Measurements from ENCODE around the gene SLC17A7. TPM values are rescaled to one million over a fixed set of nuclear protein-coding genes. Genes with fewer than 3 reads are reported as not detected.

SLC17A7 gene
- 0.21 TPM in 1 of 2 replicates, not detected in the other for total RNA-seq

GRCh38 chr19:49441210-49441959, at the start of gene SLC17A7:
TSS of gene SLC17A7 (minus strand) at chr19:49441527. CDS start at chr19:49441379, 148 bp downstream.

GRCh38 chr19:49487277-49488045, 46.1 kb upstream of the SLC17A7 start, which contains the start of gene RPL13A:
TSS of gene RPL13A (plus strand) at chr19:49487608. CDS start at chr19:49487630, 22 bp downstream.

GRCh38 chr19:49473868-49474541, 32.7 kb upstream of the SLC17A7 start, which contains the start of gene FLT3LG:
TSS of gene FLT3LG (plus strand) at chr19:49474215. CDS start at chr19:49474640, 425 bp downstream.

GRCh38 chr19:49453013-49453756, 11.9 kb upstream of the SLC17A7 start, which contains the start of gene ALDH16A1:
TSS of gene ALDH16A1 (plus strand) at chr19:49453225. CDS start at chr19:49453332, 107 bp downstream.

GRCh38 chr19:49451430-49452181, 10.3 kb upstream of the SLC17A7 start, which contains the start of gene PIH1D1:
TSS of gene PIH1D1 (minus strand) at chr19:49451814. CDS start at chr19:49451574, 240 bp downstream.

GRCh38 chr19:49425178-49425577, 16.1 kb downstream of the SLC17A7 start, which contains the start of gene GFY:
TSS of gene GFY (plus strand) at chr19:49425388. CDS start at chr19:49426431, 1,043 bp downstream.

GRCh38 chr19:49423071-49423984, 18.0 kb downstream of the SLC17A7 start, which contains the start of gene PTH2:
TSS of gene PTH2 (minus strand) at chr19:49423441. CDS start at chr19:49423339, 102 bp downstream.

GRCh38 chr19:49387936-49388372, 53.4 kb downstream of the SLC17A7 start, which contains the start of gene KASH5:
TSS of gene KASH5 (plus strand) at chr19:49388249. CDS start at chr19:49390884, 2,635 bp downstream.

Other genes with a start within 250 kb of the SLC17A7 start
- gene SLC6A16, start 116.3 kb downstream of the SLC17A7 start, total RNA-seq = 0.21 TPM in 1 of 2 replicates, not detected in the other
- not detected in 2 replicates for gene CD37, start 106.1 kb downstream of the SLC17A7 start, total RNA-seq
- 7.2 and 21.9 TPM in 2 replicates for gene TEAD2, start 79.1 kb downstream of the SLC17A7 start, total RNA-seq
- 0.14 and 0.34 TPM in 2 replicates for gene DKKL1, start 77.7 kb downstream of the SLC17A7 start, total RNA-seq
- gene KASH5, start 53.3 kb downstream of the SLC17A7 start, total RNA-seq = not detected in 2 replicates
- gene PTH2, start 18.1 kb downstream of the SLC17A7 start, total RNA-seq = not detected in 2 replicates
- not detected in 2 replicates for gene GFY, start 16.1 kb downstream of the SLC17A7 start, total RNA-seq
- 69.4 and 70.3 TPM in 2 replicates for gene PIH1D1, start 10.3 kb upstream of the SLC17A7 start, total RNA-seq
- 17.7 and 27.3 TPM in 2 replicates for gene ALDH16A1, start 11.7 kb upstream of the SLC17A7 start, total RNA-seq
- gene FLT3LG, start 32.7 kb upstream of the SLC17A7 start, total RNA-seq = 0.34 and 1.00 TPM in 2 replicates
- 2,080 and 4,704 TPM in 2 replicates for gene RPL13A, start 46.1 kb upstream of the SLC17A7 start, total RNA-seq
- gene RPS11, start 54.9 kb upstream of the SLC17A7 start, total RNA-seq = 1,866 and 3,662 TPM in 2 replicates
- gene FCGRT, start 71.1 kb upstream of the SLC17A7 start, total RNA-seq = 10.8 and 13.0 TPM in 2 replicates
- gene RCN3, start 86.5 kb upstream of the SLC17A7 start, total RNA-seq = 0.34 and 0.43 TPM in 2 replicates
- 28.1 and 57.8 TPM in 2 replicates for gene NOSIP, start 139.0 kb upstream of the SLC17A7 start, total RNA-seq
- gene PRRG2, start 139.8 kb upstream of the SLC17A7 start, total RNA-seq = 5.4 and 7.9 TPM in 2 replicates
- 1.4 and 7.8 TPM in 2 replicates for gene PRR12, start 149.7 kb upstream of the SLC17A7 start, total RNA-seq
- 32.1 and 44.4 TPM in 2 replicates for gene RRAS, start 198.6 kb upstream of the SLC17A7 start, total RNA-seq
- gene SCAF1, start 200.7 kb upstream of the SLC17A7 start, total RNA-seq = 11.6 and 31.3 TPM in 2 replicates
- gene IRF3, start 224.3 kb upstream of the SLC17A7 start, total RNA-seq = 104 and 109 TPM in 2 replicates
- 2.7 and 4.4 TPM in 2 replicates for gene BCL2L12, start 224.4 kb upstream of the SLC17A7 start, total RNA-seq
- gene PRMT1, start 235.7 kb upstream of the SLC17A7 start, total RNA-seq = 266 and 394 TPM in 2 replicates
- under 0.01 and 0.78 TPM in 2 replicates for gene ADM5, start 248.1 kb upstream of the SLC17A7 start, total RNA-seq
- gene CPT1C, start 249.6 kb upstream of the SLC17A7 start, total RNA-seq = 0.21 and 0.34 TPM in 2 replicates

Measured in nasal cavity respiratory epithelium epithelial cell of viscerocranial mucosa (primary cell).